SK-N-SH (cell line): ENCODE results near the gene COL23A1. TPM values are rescaled to one million over a fixed set of nuclear protein-coding genes. Genes with fewer than 3 reads are reported as not detected.
A peak's percentile ranks its signal among the peaks of the same experiment; 100 is the strongest.
"Not testable (repeated sequence)": the region's sequence is repeated elsewhere in the genome, so short reads cannot be mapped to it uniquely, and the experiment has no call there.

Source experiments
- CTCF ChIA-PET: fragments of 300-600, 350-600 bp; formaldehyde crosslinking; extraction: SDS; loops from one replicate; lab custom pipeline; 2021; lab: Yijun Ruan, JAX
- POLR2A ChIA-PET: fragments of 350-600 bp; sonication (Branson Sonifier 250); formaldehyde crosslinking; extraction: SDS; loops from one replicate; lab custom pipeline; 2020; ENCODE audit warnings: antibody characterized with exemption, inconsistent platforms; lab: Yijun Ruan, JAX
- DNase-seq: peaks from one replicate; pipeline ENCODE4 v3.0.0; 2012
- H2AFZ ChIP-seq: fragments of 200-600 bp; sonication (generic); 2 replicates; pipeline ENCODE4 v1.8.1; 2016; ENCODE audit warnings: antibody characterized with exemption, mild to moderate bottlenecking, low read depth
- H3F3A ChIP-seq: fragments of 200-600 bp; sonication (generic); replicated peaks from 2 replicates; pipeline ENCODE3; 2016; ENCODE audit warnings: antibody characterized with exemption, mild to moderate bottlenecking; ENCODE audit not compliant: insufficient read depth
- H3K27ac ChIP-seq, 2 experiments: fragments of 200-500 bp in 1 of 2; fragments of 200-600 bp in 1 of 2; sonication (Bioruptor generic) in 1 of 2; sonication (generic), shearing (Covaris generic) in 1 of 2; 2 replicates each; pipeline versions ENCODE4 v1.5.1 to v1.6.1; 2014 to 2016; ENCODE audit warnings: low read depth in 2 of 2, inconsistent platforms in 1 of 2, low read length in 1 of 2, mild to moderate bottlenecking in 1 of 2, mixed read lengths in 1 of 2
- H3K27me3 ChIP-seq: fragments of 200-600 bp; sonication (generic), shearing (Covaris generic); 2 replicates; pipeline ENCODE4 v1.6.1; 2016; ENCODE audit warnings: mixed run types; ENCODE audit not compliant: insufficient read depth
- H3K36me3 ChIP-seq, 2 experiments: fragments of 200-500 bp in 1 of 2; fragments of 200-600 bp in 1 of 2; sonication (Bioruptor generic) in 1 of 2; sonication (generic) in 1 of 2; replicated peaks in 1 of 2; 2 replicates each; pipeline versions ENCODE3 to v1.5.1; 2014 to 2016; ENCODE audit warnings: low read length in 1 of 2, mild to moderate bottlenecking in 1 of 2; ENCODE audit not compliant: insufficient read depth in 2 of 2, control insufficient read depth in 1 of 2
- H3K4me1 ChIP-seq, 2 experiments: fragments of 200-500 bp in 1 of 2; fragments of 200-600 bp in 1 of 2; sonication (Bioruptor generic) in 1 of 2; sonication (generic), shearing (Covaris generic) in 1 of 2; 2 replicates each; pipeline versions ENCODE4 v1.5.1 to v1.6.1; 2014 to 2016; ENCODE audit warnings: low read depth in 1 of 2, low read length in 1 of 2, mixed run types in 1 of 2; ENCODE audit not compliant: insufficient read depth in 2 of 2, control insufficient read depth in 1 of 2
- H3K4me2 ChIP-seq: fragments of 200-600 bp; sonication (generic), shearing (Covaris generic); 2 replicates; pipeline ENCODE4 v1.6.1; 2017; ENCODE audit warnings: mixed run types
- H3K4me3 ChIP-seq, 2 experiments: fragments of 200-500 bp in 1 of 2; fragments of 200-600 bp in 1 of 2; sonication (Bioruptor generic) in 1 of 2; sonication (generic), shearing (Covaris generic) in 1 of 2; 2 replicates each; pipeline versions ENCODE4 v1.5.1 to v1.8.1; 2014 to 2016; ENCODE audit warnings: low read depth in 2 of 2, inconsistent platforms in 1 of 2, low read length in 1 of 2, mild to moderate bottlenecking in 1 of 2, mixed read lengths in 1 of 2, moderate library complexity in 1 of 2
- H3K79me2 ChIP-seq: fragments of 200-600 bp; sonication (generic); 2 replicates; pipeline ENCODE4 v1.8.1; 2017; ENCODE audit warnings: mild to moderate bottlenecking; ENCODE audit not compliant: insufficient read depth
- H3K9ac ChIP-seq: fragments of 200-600 bp; sonication (generic); 2 replicates; pipeline ENCODE4 v1.6.1; 2017; ENCODE audit warnings: mixed run types
- H3K9me2 ChIP-seq: fragments of 200-600 bp; sonication (generic); 2 replicates; pipeline ENCODE4 v1.6.1; 2017; ENCODE audit warnings: mixed run types
- H3K9me3 ChIP-seq: fragments of 200-600 bp; sonication (generic); 2 replicates; pipeline ENCODE4 v1.6.1; 2017; ENCODE audit warnings: mixed run types, mild to moderate bottlenecking, moderate library complexity
- H4K20me1 ChIP-seq: fragments of 200-600 bp; sonication (generic); 2 replicates; pipeline ENCODE4 v1.6.1; 2017; ENCODE audit warnings: mild to moderate bottlenecking, mixed run types; ENCODE audit not compliant: insufficient read depth
- CHD2 ChIP-seq: fragments of 150-350 bp; IDR thresholded peaks from 2 replicates; pipeline ENCODE4 v1.6.1; 2018; ENCODE audit warnings: low read length; ENCODE audit not compliant: partially characterized antibody
- ELF1 ChIP-seq: IDR thresholded peaks from 2 replicates; pipeline ENCODE4 v1.4.0; 2012
- EP300 ChIP-seq, 2 experiments: IDR thresholded peaks; 2 replicates each; pipeline versions ENCODE4 v1.4.0 to v1.6.1; 2012; ENCODE audit warnings: borderline replicate concordance in 1 of 2, low read depth in 1 of 2, low read length in 1 of 2
- FOSL2 ChIP-seq: IDR thresholded peaks from 2 replicates; pipeline ENCODE4 v1.4.0; 2012; ENCODE audit warnings: low read depth, mild to moderate bottlenecking, moderate library complexity, borderline replicate concordance
- FOXM1 ChIP-seq: IDR thresholded peaks from 2 replicates; pipeline ENCODE4 v1.4.0; 2012; ENCODE audit warnings: low read depth, mild to moderate bottlenecking
- GABPA ChIP-seq: IDR thresholded peaks from 2 replicates; pipeline ENCODE4 v1.4.0; 2012; ENCODE audit warnings: low read depth, mild to moderate bottlenecking
- MEF2A ChIP-seq: IDR thresholded peaks from 2 replicates; pipeline ENCODE4 v1.4.0; 2012; ENCODE audit warnings: low read depth, borderline replicate concordance
- MXI1 ChIP-seq: IDR thresholded peaks from 2 replicates; pipeline ENCODE4 v1.6.1; 2012; ENCODE audit warnings: mild to moderate bottlenecking, low read depth, low read length, improper control_type of control experiment
- NFIC ChIP-seq: IDR thresholded peaks from 2 replicates; pipeline ENCODE4 v1.4.0; 2012; ENCODE audit warnings: borderline replicate concordance
- RAD21 ChIP-seq: IDR thresholded peaks from 2 replicates; pipeline ENCODE4 v1.6.1; 2012; ENCODE audit warnings: mild to moderate bottlenecking, low read length
- RCOR1 ChIP-seq: fragments of 150-350 bp; IDR thresholded peaks from 2 replicates; pipeline ENCODE4 v1.6.1; 2017; ENCODE audit warnings: antibody characterized with exemption, low read length
- RFX5 ChIP-seq: IDR thresholded peaks from 2 replicates; pipeline ENCODE4 v1.6.1; 2012; ENCODE audit warnings: mild to moderate bottlenecking, improper control_type of control experiment, low read length
- RXRA ChIP-seq: IDR thresholded peaks from 2 replicates; pipeline ENCODE4 v1.4.0; 2012; ENCODE audit warnings: low read depth, mild to moderate bottlenecking, borderline replicate concordance
- SIN3A ChIP-seq: IDR thresholded peaks from 2 replicates; pipeline ENCODE4 v1.6.1; 2012; ENCODE audit warnings: low read depth, mild to moderate bottlenecking, low read length, moderate library complexity, borderline replicate concordance
- TCF12 ChIP-seq: IDR thresholded peaks from 2 replicates; pipeline ENCODE4 v1.4.0; 2012
- YY1 ChIP-seq: IDR thresholded peaks from 2 replicates; pipeline ENCODE4 v1.4.0; 2012; ENCODE audit warnings: low read depth, mild to moderate bottlenecking
- WGBS: methylation state at CpG from one replicate; pipeline ENCODE4 v1.1.6; 2017; ENCODE audit warnings: low lambda C conversion rate; 5-methylcytosine and 5-hydroxymethylcytosine counted together
- polyA plus RNA-seq, 3 experiments: library from polyadenylated mRNA; depleted of rRNA; stranded (reverse); fragments of >200 nt; gene quantifications; 2 replicates each; pipeline ENCODE4 v1.2.3, GENCODE V29; 2012
- TF ChIP-seq, protein P1 (sequence below): fragments of 150-350 bp; IDR thresholded peaks from 2 replicates; pipeline ENCODE4 v1.6.1; 2017; ENCODE audit warnings: antibody characterized with exemption, low read length, low read depth, borderline replicate concordance
- TF ChIP-seq, protein P2 (sequence below): IDR thresholded peaks from 2 replicates; pipeline ENCODE4 v1.4.0; 2012; ENCODE audit warnings: low read depth, borderline replicate concordance

The COL23A1 gene
- polyA plus RNA-seq, 1 of the 3 experiments (the other 2 are of a cell fraction): 0.10 TPM

GRCh38 chr5:178369469-178369868 lies 220.7 kb downstream of the COL23A1 start:
- H3K36me3 ChIP-seq, POLR2A ChIA-PET, H3F3A ChIP-seq, H2AFZ ChIP-seq, H4K20me1 ChIP-seq, DNase-seq, H3K27me3 ChIP-seq, H3K79me2 ChIP-seq, H3K9me2 ChIP-seq, H3K9ac ChIP-seq, H3K27ac ChIP-seq, H3K4me3 ChIP-seq, H3K4me2 ChIP-seq, H3K9me3 ChIP-seq: not testable (repeated sequence)
- CTCF ChIA-PET: interaction anchor here (1.0 to 2.3 kb wide), 2 partner anchors 10 to 89 kb away, joined by 6 to 8 read pairs; no protein-coding TSS in a partner anchor
- whole genome bisulfite sequencing: 23% methylated on average over 3 of the region's 3 CpGs
- peaks cover 0 to 75% of the 10 kb centered on the region in 2 experiments; a peak in 1 of 4 replicates for H3K4me1 ChIP-seq

DNA sequence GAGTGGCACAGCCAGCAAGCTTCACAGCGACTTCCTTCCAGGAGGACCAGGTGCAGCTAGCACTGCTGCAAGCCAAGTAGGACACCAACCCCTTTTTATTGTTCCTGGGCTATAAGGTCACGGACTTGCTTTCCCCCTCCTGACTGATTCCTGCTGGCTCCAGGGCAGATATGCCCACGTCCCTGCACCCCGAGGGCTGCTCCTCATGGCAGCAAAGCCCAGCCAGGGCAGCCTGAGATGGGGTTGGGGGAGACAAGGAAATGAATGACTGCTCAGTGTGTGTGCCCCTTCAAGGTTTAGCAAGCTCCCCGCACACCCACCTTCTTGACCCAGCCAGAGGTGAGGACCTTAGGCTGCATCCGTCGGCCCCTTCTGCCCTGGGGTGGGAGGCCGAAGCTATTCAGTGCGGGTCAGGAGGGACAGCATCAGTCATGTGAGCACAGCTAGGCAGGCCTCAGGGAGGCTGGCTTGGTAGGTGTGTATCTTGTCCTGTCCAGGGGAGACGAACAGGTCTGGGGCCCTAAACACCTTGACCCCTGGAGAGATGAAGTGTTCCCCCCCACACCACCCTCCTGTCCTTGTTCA lies 221.4 kb downstream of the COL23A1 start:
- H2AFZ ChIP-seq: no peak overlapping the region
- no peaks in the 10 kb centered on the region for H3K36me3 ChIP-seq
- H3K27ac ChIP-seq: no peak overlapping the region; a peak in 1 of 4 replicates
- WGBS: 53% methylated on average over 6 of the region's 10 CpGs
- H3K79me2 ChIP-seq: no peaks in the 10 kb centered on the region
- H3K9me2 ChIP-seq: no peaks in the 10 kb centered on the region
- no peaks in the 10 kb centered on the region for H4K20me1 ChIP-seq
- no peak overlapping the region for H3K9ac ChIP-seq
- no peak for DNase-seq
- POLR2A ChIA-PET: no interaction called here
- CTCF ChIA-PET: interaction anchor here (1.0 to 1.4 kb wide), 3 partner anchors 14 to 88 kb away, joined by 3 to 6 read pairs (median 4); no protein-coding TSS in a partner anchor
- H3F3A ChIP-seq: no peaks in the 10 kb centered on the region
- peaks cover 0 to 75% of the 10 kb centered on the region in 2 experiments; a peak in 1 of 4 replicates for H3K4me1 ChIP-seq
- no peaks in the 10 kb centered on the region for H3K9me3 ChIP-seq
- no peak overlapping the region for H3K4me3 ChIP-seq
- no peak for TF ChIP-seq MEF2A
- no peak for TF ChIP-seq RFX5
- TF ChIP-seq RCOR1: no peak
- TF ChIP-seq CHD2: no peak
- no peaks in the 10 kb centered on the region for H3K27me3 ChIP-seq
- H3K4me2 ChIP-seq: no peak overlapping the region

- Histone ChIP-seq H4K20me1 (no peaks in the 10 kb centered on the region), H3K4me1 (peaks cover 0 to 75% of the 10 kb centered on the region in 2 experiments; a peak in 1 of 4 replicates), H3K27ac (peak overlapping the region in 1 of 2 experiments; percentile 7; a peak in 1 of 4 replicates), H3K4me2 (no peak overlapping the region), H3K9me2 (no peaks in the 10 kb centered on the region), H3K9ac (no peak overlapping the region), H3K79me2 (no peaks in the 10 kb centered on the region), H3F3A (no peaks in the 10 kb centered on the region), H2AFZ (no peak overlapping the region), H3K9me3 (no peaks in the 10 kb centered on the region), H3K4me3 (no peak overlapping the region), H3K36me3 (no peaks in the 10 kb centered on the region), H3K27me3 (no peaks in the 10 kb centered on the region)
- CTCF ChIA-PET: interaction anchor here (1.0 to 2.1 kb wide), 5 partner anchors 13 to 88 kb away, joined by 3 to 6 read pairs (median 4); no protein-coding TSS in a partner anchor
- DNase-seq: no peak
- no peak for TF ChIP-seq FOXM1
- TF ChIP-seq SIN3A: no peak
- TF ChIP-seq CHD2: no peak
- no peak for TF ChIP-seq YY1
- TF ChIP-seq NFIC: no peak
- TF ChIP-seq RFX5: no peak
- TF ChIP-seq GABPA: no peak
- TF ChIP-seq ELF1: no peak
- TF ChIP-seq MXI1: no peak
- TF ChIP-seq, protein P1, sequence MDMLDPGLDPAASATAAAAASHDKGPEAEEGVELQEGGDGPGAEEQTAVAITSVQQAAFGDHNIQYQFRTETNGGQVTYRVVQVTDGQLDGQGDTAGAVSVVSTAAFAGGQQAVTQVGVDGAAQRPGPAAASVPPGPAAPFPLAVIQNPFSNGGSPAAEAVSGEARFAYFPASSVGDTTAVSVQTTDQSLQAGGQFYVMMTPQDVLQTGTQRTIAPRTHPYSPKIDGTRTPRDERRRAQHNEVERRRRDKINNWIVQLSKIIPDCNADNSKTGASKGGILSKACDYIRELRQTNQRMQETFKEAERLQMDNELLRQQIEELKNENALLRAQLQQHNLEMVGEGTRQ: no peak
- TF ChIP-seq TCF12: no peak
- no peak for TF ChIP-seq RAD21
- TF ChIP-seq, protein P2, sequence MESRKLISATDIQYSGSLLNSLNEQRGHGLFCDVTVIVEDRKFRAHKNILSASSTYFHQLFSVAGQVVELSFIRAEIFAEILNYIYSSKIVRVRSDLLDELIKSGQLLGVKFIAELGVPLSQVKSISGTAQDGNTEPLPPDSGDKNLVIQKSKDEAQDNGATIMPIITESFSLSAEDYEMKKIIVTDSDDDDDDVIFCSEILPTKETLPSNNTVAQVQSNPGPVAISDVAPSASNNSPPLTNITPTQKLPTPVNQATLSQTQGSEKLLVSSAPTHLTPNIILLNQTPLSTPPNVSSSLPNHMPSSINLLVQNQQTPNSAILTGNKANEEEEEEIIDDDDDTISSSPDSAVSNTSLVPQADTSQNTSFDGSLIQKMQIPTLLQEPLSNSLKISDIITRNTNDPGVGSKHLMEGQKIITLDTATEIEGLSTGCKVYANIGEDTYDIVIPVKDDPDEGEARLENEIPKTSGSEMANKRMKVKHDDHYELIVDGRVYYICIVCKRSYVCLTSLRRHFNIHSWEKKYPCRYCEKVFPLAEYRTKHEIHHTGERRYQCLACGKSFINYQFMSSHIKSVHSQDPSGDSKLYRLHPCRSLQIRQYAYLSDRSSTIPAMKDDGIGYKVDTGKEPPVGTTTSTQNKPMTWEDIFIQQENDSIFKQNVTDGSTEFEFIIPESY: no peak
- no peak for TF ChIP-seq EP300 (IDR thresholded peaks at IDR 0.05; ENCODE audit: borderline replicate concordance in 1 of 2, low read depth in 1 of 2, low read length in 1 of 2)
- no peak for TF ChIP-seq FOSL2
- no peak for TF ChIP-seq RXRA
- 58% methylated on average over 10 of the region's 10 CpGs for WGBS
- POLR2A ChIA-PET: no interaction called here
Observed at GRCh38 chr5:178368274-178368673, 221.9 kb downstream of the COL23A1 start.
